ENCODE results near the gene LPP.
"Not testable (repeated sequence)": the region's sequence is repeated elsewhere in the genome, so short reads cannot be mapped to it uniquely, and the experiment has no call there.

The LPP gene

DNA sequence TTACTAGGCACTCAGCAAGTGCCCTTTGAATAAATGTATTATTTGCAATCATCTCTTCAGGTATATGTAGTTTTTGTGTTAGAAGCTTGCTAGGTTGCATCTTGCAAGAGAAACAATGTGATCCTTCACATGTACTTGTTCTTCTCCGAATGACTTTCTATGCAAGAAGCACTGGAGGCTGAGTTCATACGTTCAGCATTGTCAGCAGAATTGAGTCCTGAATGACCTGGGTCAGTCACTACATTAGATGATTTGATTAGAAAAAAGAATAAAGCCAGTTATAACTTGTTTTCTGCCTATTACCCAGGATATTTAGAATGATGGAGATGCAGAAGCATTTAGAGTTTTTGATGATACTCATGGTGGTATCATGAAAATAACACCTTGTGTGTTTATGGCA is 538.7 kb downstream of the LPP start:
- no peak for DNase-seq

DNA sequence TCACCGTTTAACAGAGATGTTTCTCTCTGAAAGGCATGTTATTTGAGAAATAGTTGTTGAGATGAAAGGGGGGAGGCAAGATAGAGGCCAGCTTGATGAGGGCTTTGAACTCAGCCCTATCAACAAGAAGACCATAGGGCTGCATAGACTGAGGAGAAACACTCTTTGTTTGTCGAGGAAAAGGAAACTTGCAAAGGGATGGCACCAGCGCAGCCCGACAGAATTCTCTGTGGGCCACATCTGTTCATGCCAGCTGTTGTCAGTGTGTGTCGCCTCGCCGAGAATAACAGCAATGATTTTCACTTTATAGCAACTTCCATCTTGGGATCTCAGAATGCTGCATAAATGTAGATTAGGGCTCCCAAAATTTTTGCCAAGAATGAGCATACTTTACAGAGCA is 539.5 kb downstream of the LPP start:
- DNase-seq, result no peak

DNA sequence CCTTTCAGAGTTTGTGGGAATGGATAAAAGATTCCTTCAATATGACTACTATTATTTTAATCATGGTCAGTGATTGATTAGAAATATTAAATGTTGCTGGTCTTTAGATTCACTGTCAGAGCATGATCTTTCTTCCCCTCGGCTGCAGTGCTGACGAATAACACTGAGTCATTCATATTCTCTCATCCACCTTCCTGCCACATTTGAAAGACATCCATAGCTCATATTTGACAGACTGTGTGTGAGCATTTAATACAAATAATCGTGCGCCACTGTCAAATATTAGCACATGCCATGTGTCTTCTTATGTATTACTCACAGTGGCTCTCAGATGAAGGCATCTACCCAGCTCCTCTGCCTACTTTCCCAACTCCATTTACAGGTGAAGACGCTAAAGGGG is 541.3 kb downstream of the LPP start:
- peak; percentile 16 for DNase-seq

DNA sequence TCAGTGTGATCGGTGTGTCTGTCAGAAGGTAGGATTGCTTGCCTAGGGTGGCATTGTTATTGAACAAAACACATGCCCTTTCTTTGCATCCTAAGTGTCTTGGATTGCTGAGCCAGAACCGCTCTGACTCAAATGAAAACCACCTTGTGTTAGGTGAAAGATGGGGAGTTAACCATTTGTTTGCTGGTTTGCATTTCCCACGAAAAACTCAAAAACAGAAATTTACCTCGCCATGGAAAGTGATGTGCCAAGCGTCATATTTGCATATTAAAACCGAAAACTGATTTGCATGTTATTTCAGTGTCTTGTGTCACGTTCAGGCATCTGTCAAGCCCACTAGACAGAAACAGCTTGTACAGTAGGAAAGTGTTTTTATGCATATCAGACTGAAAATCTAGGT is 543.2 kb downstream of the LPP start:
- DNase-seq, result peak; percentile 88

DNA sequence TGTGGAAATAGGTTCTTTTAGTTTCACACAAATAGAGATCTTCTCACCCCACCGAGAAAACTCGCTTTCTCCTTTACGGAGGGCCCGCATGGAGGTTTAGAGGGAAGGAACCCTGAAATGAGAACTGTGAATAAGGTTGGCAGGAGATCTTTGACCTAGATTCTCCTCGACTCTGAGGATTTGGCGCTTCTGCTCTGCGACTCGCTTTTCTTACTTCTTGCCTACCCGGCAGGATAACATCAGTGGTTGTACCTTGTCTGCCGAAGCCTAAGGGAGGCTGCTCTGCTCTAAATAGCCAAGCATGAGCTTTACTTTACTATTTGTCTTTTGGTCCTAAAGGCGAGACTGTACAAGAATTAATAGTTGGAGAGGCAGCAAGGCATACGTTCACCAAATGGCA is 544.5 kb downstream of the LPP start:
- DNase-seq, result no peak

DNA sequence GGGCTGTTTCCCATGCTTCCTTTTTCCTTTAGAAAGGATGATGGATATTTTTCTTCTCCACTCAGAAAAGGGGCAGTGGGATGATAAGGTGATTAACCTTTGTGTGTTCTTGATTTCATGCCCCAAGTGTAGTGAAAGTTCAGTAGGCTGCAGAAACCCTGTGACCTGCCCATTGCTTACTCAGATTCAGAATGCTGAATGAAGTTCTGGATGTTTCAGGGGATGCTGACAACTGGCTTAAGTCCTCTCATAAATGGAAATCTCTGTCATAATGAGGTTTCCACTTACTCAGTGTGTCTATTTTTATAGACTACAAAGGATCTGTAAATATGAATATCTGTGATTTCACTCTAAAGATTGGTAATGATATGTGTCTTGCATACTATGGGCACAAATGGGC is 546.5 kb downstream of the LPP start:
- DNase-seq, result peak; percentile 88

DNA sequence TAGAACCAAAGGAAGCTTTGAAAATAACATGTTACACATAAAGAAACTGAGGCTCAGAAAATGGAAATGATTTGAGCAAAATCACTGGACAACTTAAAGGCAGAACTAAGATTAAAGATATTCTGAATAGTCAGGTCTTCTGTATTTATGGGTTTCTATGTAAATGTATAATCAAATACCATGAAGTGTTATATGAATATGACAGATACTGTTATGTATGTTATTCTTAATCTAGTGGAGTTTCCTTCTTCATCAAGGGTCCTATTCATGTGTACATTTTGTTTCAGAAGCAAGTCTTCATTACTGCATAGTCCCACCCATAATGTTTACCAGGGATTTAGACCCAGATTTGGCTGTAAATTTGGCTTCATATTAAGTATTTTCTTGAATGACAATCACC is 547.0 kb downstream of the LPP start:
- DNase-seq, result no peak

DNA sequence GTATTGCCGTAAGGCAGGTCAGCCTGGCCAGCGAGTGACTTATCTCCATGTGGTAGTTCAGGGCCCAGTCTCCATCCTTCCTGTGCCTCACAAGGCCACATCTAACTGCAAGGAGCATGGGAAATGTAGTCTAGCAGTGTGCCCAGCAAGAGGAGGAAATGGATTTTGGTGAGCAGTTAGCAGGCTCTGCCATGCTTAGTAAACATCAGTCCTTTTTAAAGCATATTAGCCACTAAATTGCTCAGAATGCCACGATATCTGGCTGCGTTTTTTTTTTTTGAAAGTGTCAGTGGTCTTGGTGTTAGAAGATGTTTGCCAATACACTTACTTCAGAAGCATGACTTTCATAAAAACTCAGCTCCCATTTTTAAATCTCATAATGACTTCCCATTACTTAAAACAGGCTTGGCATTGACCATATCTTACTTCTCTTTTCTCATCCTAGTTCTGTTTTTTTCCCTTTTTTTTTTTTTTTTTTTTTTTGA is 547.6 kb downstream of the LPP start:
- DNase-seq, result peak; percentile 27

DNA sequence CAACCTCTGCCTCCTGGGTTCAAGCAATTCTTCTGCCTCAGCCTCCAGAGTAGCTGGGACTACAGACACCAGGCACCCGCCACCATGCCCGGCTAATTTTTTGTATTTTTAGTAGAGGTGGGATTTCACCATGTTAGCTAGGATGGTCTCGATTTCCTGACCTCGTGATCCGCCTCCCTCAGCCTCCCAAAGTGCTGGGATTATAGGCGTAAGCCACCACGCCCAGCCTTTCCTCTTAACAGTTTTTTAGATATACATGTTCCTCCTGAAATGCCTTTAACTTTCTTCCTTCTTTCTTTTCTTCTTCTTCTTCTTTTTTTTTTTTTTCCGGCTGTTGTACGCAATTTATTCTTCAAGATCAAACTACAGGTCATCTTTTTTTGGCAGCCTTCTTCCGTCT is 548.1 kb downstream of the LPP start:
- DNase-seq, result not testable (repeated sequence)

DNA sequence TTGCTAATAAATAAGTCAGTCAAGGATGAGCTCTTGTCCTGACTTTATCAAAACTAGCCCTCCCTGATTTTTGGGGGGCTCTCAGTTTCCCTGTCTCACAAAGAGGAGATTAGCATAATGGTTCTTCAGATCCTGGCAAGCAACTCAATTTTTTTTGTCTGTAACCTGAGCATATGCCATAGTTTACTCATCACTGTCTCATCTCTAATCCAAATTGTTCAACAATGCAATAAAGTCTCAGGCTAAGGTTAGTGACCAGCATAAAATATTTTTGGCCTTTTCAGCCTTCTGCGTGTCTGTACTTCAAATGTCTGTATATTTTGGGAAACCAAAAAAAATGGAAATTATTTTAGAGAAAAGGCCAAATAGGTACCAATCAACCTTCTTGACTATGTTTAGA is 552.2 kb downstream of the LPP start:
- no peak for DNase-seq

DNA sequence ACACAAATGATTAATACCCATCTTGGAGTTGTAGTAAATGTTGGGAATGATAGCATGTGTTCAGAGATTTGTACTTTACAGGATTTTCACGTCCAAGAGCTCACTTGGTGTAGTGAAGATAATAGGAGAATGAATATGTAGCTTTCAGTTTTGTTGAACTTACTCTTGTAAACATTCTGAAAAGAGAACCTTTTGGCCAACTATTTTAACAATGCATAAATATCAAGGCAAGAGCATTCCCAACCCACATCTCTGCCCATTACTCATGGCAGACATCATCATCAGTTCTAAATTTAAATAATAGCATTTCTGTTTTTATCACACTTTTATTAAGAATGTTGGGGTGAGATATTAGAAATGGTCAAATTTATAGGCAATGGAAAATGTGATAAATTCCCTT is 552.6 kb downstream of the LPP start:
- no peak for DNase-seq

DNA sequence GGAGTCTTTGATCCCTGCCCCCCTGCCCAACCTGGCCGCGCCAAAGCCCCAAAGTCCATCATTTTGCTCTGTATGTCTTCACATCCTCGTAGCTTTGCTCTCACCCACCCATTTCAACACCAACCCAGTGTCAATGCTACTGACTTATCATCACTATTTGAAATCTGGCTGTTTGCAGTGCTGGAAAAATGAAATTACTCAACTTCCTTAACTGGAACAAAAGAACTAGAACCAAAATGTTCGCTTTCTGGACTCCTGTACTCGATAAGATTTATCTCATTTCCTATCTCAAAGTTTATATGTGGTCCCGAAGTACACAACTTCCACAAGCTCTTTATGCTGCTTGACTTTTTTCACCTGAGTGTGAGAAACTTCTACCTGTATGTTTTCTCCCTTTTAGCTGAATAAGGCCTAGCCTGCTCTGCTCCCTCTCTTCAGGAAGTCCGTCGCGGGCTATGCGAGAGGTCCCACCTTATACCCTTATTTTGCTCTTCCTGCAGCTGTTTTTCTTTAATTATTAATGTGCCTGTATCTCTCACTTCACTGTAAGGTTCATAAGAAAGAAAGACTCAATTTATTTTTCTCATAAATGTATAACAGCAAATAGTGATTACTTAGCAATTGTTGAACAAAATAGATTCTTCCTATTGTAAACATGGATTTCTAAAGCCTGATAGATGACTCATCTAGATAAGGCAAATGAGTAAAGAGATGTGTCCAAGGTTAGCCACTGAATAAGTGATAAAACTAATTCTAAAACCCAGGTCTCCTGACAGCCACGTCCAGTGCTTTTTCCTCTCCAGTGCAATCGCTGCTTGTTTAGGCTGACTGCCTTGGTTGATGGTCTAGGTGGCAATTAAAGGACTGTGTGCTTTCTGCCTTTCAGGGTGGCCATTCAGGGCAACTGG is 553.7 kb downstream of the LPP start:
- no peak for DNase-seq

DNA sequence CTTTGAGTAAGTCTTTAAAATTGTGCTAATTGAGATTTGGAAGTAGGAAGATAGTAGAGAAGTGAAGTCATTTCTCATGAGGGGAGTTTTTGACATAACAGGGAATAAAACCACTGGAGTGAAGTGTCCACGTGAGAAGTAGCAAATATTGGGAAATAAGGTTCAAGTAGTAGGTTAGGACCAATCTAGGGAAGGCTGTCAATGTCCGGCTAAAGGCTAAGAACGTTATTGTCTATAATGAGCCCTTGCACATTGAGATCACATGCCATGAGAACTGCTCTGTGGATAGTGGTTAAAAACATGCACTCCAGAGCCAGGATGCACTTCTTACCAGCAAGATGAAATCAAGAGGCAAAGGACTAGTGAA is 557.9 kb downstream of the LPP start:
- DNase-seq, result no peak

DNA sequence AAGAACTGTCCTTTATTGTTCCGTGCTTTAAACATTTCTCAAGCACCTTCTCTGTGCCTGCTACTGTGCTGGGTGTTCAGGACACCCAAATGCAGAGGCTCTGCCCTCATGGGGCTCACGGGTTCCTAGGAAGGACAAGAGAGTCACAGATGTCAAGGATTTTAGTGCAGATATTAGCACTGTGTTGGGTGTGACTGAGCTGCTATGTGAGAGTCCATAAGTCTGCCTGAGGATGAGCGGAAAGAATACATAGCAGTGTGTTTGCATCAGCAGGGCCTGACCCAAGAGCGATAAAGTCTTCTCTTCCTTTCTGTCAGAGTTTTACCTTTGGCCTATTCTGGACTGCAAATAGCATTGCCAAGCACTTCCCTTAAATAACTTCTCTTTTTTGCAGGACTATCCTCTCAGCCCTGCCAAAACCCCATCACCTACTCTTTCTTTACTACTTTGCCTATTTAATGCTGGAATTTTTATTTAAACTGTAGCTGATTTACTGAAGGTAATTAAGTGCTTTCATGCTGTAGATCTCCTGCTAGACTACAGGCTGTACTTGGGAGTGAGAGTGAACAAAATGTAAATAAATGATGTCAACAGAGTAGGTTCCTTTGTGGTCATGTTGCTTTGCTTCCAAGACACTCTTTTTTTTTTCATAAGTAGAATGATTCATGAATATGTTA is 558.4 kb downstream of the LPP start:
- DNase-seq, result no peak

DNA sequence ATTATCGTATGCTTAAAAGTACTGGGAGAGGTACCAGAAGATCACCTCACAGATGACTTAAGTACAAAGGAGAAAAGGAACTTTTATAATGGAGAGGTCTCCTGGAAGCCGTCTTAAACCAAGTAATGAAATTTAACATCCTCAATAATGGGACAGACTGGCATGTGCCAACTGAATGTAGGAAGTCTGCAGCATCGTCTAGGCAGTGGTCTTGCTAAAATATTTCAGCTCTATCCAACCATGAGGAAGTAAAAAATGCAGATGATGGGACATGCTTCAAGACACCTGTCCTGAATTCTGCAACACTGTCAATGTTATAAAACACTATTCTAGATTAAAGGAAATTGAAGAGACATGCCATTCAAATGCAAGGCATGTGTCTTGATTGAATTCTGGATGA is 559.0 kb downstream of the LPP start:
- DNase-seq, result no peak

DNA sequence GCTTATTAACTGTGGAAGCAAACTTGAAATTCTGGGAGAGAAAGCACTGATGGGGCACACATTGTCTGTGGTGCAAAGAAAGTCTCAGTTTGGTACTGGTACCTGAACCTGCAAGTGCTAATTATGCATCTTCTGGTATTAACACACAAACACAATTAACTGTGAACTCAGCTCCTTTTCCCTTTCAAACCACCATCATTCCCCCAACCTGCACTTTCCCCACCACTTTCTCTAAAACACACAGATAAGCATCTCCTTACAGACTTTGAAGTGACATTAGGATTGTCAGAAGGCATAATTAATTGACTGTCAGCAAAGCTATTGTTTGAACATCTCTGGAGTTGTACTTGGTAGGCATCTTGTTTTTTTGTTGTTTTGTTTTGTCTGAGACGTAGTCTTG is 565.6 kb downstream of the LPP start:
- no peak for DNase-seq

DNA sequence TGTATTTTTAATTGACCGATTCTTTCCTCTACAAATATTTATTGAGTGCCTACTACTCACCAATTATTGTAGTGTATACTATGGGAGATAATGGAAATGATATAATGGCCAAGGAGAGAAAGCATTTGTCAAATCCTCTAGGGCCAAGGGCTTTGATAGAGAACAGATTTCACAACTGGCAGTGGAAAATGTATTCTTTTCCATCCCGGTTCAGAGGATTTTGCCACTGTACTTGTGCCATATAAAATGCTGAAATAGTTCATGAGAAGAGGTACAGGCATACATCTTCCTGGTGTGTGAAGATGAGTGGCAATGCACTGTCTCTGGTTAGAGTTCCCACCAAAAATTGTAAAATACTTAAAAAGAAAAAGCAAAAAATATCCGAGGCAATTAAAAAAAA is 566.3 kb downstream of the LPP start:
- DNase-seq, result no peak

DNA sequence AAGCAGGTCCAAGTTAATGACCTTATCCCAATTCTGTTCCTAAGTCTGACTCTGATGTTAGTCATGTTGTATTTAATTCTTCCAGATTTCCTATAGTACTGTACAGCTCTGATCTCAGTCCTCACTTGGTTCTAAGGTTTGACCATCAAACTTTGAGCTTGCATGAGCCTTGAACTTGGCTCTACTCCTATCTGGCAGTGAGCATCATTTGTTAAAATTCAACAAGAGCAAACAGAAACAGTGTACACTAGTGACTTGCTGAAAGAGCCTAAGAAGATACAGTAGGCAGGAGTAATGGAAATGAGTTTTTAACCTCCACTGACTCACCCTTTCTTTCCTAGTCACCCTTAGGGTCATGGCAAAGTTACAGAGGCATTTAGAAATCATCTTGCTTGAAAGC is 566.7 kb downstream of the LPP start:
- peak; percentile 33 for DNase-seq

DNA sequence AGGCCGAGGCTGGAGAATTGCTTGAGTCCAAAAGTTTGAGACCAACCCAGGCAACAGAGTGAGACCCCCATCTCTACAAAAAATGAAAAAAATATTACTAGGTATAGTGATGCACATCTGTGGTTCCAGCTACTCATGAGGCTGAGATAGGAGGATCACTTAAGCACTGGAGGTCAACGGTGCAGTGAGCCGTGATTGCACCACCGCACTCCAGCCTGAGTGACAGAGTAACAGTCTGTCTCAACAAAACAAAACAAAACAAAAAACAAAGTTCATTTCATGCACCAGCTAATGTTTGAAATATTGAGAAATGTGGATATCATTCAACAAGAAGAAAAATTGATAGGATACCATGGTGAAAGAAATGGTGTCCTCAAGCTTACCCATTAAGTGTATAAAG is 567.4 kb downstream of the LPP start:
- no peak for DNase-seq

DNA sequence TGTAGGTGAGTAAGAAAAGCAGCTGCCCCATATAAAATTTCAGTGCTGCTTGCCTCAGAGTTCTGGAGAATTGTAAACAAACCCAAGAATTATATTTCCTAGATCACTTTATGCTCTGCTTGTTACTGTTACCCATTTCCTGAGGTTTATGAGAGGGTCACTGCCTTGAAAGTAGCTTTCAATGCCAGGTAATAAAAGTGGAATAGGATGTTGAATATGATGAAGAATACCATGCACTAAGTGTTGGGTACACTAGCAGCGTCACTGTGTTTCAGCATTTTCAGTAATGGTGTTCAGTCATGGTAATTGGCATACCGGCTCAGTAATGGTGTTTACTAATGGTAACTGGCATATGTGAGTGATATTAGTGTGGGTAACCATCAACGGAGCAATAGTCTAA is 568.0 kb downstream of the LPP start:
- DNase-seq, result no peak

DNA sequence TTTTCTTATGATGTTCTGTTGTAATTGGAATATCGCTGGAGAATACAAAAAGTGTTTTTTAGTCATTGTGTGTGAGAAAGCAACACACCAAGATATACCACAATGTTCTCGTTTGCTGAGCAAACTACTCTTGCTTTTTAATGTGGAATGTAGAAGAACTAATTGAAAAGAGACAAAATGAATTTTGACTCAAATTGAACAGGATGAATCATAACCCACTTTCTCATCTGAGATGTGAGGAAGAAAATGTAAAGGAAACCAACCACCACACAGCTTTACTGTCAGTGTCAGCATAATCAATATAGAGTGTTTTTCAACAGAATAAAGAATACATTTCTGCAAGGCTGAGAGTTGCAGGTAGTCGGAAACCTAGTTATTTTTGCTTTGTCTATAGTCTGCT is 569.0 kb downstream of the LPP start:
- peak; percentile 84 for DNase-seq

DNA sequence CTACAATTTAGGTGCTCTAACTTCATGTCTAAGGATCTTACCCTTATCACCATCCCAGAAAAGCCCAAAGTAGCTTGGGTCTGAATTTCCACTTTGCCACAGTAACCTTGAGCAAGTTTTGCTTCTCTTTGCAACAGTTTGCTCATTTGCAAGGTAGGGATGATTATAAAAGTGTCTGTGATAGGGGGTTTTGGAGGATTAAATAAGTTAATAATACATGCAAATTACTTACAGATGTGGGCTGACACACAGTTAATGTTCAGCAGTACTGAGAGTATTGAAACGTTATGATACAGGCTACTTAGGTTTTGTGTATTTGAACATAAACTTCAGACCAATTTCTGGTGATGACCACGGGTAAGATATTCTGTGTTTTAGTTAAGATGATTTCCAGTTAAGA is 573.1 kb downstream of the LPP start:
- DNase-seq, result no peak

DNA sequence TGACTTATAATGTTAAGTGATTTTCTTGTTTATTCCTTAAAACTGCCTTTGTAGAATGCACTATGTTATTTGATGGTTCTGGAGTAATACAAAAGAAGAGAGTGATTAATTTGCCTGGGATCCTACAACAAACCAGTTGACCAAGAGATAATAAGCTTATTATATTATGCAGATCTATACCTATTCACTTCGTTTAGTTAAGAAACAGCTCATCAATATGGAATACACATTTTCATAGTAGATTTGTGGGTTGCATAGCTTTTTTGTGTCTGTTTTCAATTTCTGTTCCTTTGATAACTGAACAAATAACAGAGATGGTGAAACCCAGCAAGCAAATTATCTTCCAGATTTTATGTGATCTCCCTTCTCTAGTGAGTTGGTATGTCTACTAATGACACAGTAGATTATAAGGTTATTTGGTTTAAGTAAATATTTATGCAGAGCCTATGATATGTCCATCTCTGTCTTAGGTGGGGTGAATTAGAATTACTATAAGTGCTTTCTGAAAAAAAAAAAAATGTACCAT is 574.5 kb downstream of the LPP start:
- peak; percentile 37 for DNase-seq

DNA sequence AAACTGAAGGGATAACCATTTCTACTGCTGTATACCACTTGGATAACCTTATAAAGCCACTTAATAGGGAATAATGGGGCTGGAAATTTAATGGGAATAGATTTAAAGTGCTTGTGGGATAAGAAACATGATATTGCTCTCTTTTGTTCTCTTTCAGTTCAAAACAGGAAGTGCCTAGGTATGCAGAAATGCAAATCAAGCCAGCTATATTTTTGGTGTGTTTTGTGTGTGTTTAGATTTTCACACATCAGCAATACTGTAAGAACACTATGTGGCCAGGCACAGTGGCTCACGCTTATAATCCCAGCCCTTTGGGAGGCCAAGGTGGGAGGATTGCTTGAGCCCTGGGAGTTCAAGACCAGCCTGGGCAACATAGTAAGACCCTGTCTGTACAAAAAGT is 575.5 kb downstream of the LPP start:
- no peak for DNase-seq
